Activated naive CD4-positive, alpha-beta T cell treated with Interleukin-2 at 50 U/mL for 16 hours (primary cell): ENCODE data around the gene PTPN9.
A peak's percentile ranks its signal among the peaks of the same experiment; 100 is the strongest.
"Not testable (repeated sequence)": the region's sequence is repeated elsewhere in the genome, so short reads cannot be mapped to it uniquely, and the experiment has no call there.

ENCODE experiments used
- DNase-seq: peaks from one replicate; pipeline ENCODE4 v3.0.0-alpha.2; 2020

The PTPN9 gene

DNA sequence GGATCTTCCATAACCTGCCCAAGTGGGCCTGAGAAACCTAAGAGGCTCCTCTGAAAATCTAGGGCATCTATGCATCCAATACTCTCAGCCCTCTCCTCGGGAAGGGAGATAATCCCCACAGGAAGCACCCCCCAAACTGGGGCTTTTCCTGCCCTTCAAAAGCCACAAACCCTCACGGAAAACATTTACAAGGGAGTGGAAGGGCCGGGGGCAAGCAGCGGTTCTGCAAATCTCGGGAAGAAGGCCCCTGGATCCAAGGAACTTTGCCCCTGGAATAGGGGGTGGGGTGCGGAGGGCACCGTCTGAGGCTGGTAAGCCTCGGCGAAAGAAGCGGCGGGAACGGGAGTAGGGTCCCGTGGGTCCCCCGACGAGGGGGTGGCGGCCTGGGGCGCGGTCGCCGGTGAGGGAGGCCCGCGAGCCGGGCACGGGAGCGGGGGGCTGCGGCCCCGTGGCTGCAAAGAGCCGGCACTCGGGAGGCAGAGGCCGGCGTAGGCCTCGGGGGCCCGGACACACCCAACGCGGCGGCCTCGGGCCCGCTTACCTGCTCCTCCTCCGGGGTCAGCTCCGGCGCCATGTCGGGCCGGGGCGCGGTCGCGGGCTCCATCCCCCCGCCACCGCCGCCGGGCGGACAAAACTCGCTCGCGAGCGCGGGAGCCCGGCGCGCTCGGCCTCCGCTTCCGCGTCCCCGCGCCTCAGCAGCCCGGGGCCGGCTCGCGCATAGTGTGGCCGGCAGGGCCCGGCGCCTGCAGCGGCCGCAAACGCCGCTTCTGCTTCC, 755 bp downstream of the PTPN9 start:
- DNase-seq: peak; percentile 27

DNA sequence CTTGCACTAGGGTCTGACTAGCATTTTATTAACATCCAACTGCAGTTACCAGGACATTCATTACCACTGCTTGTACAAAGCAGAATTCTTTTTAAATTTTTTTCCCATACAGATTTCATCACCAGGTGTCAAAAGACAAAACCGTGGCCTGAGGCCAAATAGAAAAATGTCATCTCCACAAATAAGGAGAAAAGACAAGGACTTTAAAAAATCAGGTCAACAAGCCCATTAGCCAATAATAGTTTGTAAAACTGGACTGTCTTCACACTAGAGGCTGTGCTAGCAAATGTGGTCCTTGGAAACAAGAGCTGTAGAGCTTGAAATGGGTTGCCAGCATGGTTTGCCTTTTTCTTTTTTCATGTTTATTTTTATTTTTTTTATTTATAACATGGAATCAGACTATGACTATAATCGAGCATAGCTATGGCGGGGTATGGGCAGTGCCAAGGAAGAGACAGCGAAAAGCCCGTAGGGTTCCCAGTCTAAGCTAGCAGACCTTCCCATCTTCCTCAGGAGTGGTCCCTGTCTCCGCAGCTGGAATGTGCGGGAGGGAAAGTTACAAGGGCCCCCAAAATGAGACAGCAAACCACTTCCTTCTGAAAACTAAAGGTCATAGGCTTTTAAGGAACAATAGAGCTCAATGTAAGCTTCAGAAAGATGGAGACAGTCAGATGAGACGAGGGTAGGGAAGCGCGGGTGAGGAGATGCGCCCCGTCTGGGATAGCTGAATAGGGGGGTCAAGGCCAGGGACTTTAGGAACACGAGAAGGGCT, 1.5 kb downstream of the PTPN9 start:
- no peak for DNase-seq

DNA sequence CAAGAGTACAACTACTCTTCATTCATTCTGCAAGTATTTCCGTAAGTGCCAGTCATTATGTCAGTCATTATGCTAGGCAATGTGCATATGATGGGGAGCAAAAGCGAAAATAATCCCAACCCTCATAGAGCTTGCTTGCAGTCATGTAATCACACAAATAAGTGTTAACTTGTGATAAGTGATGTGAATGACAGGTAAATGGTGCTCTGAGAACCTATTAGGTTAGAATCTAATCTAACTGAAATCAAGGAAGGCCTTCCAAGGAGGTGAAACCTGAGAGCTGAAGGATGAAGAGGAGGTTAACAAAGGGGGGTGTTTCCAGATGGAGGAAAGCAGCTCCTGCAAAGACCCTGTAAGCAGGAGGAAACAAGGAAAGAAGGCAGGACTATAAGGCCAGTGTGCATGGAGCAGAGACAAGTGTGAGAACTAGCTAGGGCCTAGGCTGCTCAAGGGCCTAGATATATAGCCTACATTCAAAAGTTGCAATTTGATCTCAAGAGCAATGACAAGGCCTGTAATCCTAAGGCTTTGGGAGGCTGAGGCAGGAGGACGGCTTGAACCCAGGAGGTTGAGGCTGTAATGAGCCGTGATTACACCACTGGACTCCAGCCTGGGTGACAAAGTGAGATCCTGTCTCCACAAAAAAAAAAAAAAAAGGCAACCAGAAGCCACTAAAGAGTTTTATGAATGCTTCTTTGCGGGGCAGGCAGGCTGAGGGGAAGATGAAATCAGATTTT, 5.3 kb downstream of the PTPN9 start:
- DNase-seq: no peak

DNA sequence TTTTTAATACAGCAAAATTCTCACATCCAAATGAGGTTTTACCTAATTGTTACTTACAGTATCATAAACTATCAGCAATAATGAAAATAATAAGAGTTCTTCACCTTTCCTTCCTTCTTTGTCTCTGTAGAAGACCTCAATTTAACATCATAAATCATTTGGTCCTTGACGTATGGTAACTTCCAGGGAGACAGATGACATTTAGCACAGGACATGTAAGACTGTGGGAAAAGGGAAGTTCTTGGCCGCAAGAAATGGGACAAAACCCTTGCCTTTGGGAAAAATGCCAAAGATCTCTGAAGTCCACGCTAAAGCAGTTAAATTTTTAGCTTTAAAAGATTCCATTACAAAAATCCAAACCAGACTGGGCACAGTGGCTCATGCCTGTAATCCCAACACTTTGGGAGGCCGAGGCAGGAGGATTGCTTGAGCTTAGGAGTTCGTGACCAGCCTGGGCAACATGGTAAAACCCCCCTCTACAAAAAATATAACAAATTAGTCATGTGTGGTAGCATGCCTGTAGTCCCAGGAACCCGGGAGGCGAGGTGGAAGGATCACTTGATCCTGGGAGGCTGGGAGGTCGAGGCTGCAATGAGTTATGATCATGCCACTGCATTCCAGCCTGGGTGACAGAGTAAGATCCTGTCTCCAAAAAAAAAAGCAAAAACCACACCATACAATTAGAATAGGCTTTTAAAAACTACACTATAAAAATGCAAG, 8.8 kb downstream of the PTPN9 start:
- no peak for DNase-seq

DNA sequence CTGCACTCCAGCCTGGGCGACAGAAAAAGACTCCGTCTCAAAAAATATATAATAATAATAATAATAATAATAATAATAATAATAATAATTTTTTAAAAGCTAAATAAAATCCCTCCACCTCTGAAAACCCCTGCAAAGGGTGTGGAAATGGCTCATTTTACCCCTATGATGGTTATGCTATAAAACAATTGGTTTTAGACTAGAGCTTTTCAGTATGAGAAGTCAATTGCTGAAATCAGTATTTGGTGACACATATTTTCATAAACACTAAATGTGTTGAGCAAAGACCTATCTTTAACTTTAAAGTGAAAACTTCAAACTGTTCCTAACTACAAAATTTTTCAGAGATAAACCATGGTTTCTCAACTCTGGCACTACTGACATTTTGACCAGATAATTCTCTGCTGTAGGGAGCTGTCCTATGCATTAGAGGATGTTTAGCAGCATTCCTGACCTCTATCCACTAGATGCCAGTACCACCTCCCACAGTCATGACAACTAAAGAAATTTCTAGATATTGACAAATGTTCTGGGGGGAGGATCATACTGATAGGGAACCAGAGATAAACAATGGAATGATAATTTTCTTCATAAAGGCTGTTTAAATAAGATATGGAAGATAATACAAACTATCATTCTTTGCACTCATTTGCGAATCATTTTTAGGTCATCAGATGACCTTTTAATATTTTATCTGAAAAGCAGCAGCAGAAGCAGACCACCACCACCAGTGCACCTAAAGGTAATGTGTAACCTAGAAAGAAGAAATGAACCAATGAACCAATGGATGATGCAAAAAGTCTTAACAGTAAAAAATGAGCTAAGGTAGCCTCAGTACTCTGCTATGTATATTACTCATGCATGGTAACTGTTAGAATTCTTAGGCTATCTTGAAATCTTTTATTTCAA, 13.8 kb downstream of the PTPN9 start:
- DNase-seq: no peak

DNA sequence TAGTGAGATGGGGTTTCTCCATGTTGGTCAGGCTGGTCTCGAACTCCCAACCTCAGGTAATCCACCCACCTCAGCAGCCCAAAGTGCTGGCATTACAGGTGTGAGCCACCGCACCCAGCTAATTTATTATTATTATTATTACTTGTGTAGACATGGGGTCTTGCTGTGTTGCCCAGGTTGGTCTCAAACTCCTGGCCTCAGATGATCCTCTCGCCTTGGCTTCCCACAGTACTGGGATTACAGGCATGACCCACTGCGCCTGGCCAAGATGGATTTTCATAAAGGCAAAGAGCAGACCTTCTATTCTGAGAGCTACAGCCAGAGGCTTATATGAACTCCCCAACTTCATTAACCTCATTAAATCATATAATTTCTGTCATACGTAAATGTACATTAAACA, 17.2 kb downstream of the PTPN9 start:
- no peak for DNase-seq

DNA sequence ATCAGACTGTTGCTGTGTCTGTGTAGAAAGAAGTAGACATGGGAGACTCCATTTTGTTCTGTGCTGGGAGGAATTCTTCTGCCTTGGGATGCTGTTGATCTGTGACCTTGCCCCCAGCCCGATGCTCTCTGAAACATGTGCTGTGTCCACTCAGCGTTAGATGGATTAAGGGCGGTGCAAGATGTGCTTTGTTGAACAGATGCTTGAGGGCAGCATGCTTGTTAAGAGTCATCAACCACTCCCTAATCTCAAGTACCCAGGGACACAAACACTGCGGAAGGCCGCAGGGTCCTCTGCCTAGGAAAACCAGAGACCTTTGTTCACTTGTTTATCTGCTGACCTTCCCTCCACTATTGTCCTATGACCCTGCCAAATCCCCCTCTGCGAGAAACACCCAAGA, 19.8 kb downstream of the PTPN9 start:
- not testable (repeated sequence) for DNase-seq

DNA sequence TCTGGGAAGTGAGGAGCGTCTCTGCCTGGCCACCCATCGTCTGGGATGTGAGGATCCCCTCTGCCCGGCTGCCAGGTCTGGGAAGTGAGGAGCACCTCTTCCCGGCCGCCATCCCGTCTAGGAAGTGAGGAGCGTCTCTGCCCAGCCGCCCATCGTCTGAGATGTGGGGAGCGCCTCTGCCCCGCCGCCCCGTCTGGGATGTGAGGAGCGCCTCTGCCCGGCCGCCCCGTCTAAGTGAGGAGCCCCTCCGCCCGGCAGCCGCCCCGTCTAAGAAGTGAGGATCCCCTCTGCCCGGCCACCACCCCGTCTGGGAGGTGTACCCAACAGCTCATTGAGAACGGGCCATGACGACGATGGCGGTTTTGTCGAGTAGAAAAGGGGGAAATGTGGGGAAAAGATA, 20.2 kb downstream of the PTPN9 start:
- DNase-seq: not testable (repeated sequence)

DNA sequence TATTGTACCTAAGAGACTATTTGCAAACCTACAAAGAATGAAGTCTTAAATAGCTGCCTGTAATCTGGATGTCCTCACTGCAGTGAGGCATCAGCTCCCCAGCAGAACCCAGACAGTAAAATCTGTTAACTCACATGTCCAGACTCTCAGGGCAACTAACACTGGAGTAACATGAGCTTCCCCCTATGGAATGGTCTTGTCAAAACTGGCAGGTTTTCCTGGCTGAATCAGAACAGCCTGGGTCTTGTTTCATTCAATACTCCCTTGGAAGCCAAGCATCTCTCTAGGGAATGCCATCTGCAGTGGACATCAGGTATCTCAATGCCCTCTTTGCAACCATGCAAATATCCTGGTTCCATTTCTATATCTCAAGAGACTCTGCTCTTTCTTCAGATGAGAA, 24.4 kb downstream of the PTPN9 start:
- no peak for DNase-seq

DNA sequence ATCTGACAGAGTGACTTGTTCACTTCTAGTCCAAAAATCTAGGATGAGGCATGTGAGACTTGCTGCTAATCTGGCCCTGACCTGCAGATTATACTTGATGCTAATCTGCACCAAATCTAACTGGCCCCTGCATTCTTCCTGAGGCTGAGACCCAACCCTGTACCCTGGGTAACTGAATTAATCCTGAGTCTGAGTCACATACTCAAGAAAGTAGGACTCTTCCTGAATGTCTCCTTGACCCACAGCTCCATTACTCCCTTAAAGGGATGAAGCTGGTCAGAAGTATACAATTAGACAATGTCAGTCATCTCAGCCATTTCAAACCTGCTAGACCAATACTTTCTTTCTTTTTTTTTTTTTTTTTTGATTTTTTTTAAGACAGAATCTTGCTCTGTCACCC, 25.5 kb downstream of the PTPN9 start:
- no peak for DNase-seq

DNA sequence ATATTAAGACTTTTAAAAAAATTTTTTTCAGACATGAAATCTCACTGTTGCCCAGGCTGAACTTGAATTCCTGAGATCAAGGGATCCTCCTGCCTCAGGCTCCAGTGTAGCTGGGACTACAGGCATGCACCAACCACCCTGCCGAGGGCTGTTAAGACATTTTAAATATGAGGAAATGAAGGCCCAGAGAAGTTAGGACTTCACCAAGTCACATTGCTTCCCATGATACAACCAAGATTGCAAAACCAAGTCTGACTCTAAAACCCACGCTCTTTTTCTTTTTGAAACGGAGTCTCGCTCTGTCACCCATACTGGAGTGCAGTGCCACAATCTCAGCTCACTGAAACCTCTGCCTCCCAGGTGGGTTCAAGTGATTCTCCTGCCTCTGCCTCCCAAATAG, 28.0 kb downstream of the PTPN9 start:
- DNase-seq: no peak

DNA sequence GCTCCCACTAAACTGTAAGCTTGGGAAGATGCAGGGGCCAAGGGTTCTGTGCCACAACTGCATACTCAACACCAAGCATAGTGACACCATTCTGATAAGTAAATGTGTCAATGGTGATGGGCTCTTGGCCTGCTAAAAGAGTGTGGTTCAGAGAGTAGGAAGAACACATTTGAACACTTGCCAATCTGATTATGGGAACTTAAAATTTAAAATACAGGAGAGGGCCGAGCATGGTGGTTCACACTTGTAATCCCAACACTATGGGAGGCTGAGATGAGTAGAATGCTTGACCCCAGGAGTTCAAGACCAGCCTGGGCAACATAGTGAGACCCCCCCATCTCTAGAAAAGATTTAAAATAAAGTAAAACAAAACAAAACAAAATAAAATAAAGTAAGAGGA, 34.1 kb downstream of the PTPN9 start:
- no peak for DNase-seq

DNA sequence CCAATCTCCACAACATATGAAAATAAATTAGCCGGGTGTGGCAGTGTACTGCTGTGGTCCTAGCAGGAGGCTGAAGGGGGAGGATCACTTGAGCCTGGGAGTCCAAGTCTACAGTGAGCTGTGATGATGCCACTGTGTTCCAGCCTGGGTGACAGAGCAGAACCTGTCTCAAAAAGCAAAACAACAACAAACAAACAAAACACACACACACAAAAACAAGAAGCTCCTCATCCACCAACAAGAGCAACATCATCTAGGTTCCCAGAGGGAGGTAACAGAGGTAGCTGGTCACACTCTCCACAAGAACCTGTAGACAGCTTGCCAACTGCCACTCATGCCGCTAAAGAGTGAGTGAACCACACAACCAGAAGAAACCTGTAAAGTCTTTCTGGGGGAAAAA, 34.8 kb downstream of the PTPN9 start:
- DNase-seq: no peak

DNA sequence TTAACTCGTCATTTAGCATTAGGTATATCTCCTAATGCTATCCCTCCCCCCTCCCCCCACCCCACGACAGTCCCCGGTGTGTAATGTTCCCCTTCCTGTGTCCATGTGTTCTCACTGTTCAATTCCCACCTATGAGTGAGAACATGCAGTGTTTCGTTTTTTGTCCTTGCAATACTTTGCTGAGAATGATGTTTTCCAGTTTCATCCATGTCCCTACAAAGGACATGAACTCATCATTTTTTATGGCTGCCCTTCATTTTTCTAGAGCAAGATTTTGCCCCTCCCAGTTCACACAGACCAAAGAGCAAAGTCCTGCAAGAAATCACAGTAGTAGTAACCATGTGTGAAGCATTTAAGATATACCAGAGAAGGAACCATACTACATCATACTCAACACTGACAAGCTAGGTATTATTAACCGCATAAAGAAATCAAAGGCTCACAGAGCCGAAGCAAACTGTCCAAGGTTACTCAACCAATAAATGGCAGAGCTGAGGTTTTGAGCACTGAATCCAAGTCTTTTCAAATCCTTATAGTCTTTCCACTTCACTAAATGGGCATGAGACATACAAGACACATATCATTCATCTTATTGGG, 36.1 kb downstream of the PTPN9 start:
- not testable (repeated sequence) for DNase-seq

DNA sequence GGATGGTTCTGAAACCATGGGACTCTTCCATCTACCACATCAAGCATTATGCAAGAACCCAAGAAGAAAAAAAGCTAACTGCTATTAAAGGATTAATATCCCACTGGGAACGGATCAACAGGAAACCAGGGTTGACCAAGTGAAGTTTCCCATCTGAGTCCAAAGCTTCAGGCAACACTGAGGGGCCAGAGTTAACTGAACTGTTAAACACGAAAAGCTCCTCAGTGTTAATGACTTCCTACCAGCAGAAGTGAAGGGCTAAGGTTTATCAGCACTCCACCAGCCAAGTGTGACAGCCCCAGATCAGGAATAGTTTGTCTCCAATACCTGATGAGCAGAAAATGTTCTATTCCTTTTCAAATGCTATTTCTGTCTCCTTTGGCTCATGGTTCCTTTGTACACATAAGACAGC, 36.7 kb downstream of the PTPN9 start:
- DNase-seq: no peak

DNA sequence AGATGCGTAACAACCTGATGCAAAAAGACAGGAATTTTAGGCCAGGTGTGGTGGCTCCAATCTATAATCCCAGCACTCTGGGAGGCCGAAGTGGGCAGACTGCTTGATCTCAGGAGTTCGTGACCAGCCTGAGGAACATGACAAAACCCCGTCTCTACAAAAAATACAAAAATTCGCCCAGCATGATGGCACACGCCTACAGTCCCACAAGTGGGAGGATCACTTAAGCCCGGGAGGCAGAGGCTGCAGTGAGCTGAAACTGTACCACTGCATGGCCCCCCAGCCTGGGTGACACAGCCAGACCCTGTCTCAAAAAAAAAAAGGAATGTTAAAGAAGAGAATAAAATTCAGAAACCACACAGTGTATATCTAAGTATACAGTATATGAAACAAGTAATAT, 40.7 kb downstream of the PTPN9 start:
- no peak for DNase-seq

DNA sequence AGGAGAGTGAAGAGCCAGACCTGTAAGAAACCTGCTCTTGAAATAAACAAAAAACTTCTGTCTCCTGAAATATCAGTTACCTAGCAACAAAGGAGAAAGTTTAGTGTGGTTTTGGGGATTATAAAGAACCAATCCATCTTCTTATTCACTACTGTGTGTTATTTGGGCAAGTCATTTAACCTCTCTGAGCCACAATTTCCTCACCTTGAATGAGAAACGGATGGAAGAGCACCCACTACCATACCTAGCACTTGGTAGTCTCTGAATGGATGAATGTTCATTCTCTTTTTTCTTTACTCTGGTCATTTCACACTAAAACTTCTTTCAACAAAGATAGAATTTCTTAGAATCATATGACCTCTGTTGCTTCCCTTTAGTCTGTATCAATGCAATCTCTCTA, 45.2 kb downstream of the PTPN9 start:
- DNase-seq: no peak

DNA sequence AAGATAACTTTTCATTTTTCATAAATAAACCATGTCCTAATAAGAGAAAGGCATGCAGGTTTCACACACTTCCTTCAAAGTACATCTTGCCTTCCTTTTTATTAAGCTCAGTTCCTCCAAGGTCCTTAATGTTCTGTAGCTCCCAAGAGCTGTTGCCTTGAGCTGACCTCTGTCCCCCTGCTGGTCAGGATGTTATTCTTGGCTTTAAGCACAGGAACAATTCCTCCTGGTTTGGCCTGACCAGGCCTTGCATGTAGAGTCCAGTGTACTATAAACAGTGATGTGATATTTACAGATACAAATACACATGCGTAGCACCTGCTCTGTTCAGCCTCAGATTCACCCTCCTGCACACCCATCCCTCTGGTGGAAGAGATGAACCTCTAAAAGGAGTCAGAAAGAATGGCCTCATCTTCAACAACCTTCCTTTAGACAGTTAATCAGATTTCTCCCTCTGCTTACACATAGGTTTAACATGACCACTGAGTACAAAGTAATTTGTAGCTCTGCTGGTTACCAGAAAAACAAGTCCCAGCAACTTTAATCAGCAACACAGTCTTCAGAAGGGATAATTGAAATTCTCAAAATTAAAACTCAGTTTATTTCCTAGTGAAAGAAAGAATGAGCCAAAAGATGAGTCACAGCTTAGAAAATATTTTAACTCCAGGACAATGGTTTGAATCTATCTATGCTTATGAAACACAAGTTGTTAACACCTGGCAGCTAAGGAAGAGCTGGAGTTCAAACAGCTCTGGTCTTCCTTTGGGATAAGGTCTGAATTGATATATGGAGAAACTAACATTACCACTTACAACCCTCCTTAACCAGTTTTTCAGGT, 46.5 kb downstream of the PTPN9 start:
- DNase-seq: no peak

DNA sequence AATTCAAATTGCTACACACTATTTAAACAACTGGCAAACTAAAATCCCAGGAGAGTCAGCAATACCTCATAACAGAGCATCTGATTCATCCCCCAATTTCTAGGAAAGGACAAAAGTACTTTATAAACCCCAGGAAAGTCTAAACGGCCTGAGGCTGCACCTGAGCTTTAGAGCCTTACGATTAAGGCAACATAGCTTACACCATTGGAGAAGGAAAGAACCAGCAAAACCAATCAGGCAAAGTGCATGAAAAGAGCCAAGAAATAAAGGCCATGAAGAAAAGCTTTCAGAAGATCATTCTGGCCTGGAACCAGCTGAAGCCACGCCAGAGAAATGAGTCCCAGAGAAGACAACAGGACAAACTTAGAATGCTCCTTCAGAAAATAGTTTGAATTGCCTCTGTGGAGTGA, 48.1 kb downstream of the PTPN9 start:
- no peak for DNase-seq

DNA sequence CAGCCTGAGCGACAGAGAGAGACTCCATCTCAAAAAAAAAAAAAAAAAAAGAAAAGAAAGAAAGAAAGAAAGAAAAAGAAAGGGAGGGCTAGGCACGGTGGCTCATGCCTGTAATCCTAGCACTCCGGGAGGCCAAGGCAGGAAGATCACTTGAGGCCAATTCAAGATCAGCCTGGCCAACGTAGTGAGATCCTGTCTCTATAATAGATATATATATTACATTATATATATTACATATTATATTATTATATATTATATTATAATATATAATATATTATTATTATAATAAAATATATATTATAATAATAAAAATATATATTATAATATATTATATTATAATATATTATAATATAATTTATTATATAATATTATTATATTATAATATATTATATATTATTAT, 48.9 kb downstream of the PTPN9 start:
- no peak for DNase-seq

DNA sequence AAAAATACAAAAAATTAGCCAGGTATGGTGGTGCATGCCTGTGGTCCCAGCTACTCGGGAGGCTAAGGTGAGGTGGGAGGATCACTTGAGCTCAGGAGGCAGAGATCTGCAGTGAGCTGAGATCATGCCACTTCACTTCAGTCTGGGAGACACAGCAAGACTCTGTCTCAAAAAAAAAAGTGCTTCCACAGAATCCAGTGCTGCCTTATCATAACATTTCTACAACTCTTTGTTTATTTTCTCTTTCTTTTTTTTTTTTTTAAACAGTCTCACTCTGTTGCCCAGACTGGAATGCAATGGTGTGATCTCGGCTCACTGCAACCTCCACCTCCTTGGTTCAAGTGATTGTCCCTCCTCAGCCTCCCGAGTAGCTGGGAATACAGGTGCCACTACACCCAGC, 53.4 kb downstream of the PTPN9 start:
- DNase-seq: not testable (repeated sequence)
